H9 (cell line): ENCODE results near the gene DENND1A. TPM values are rescaled to one million over a fixed set of nuclear protein-coding genes. Genes with fewer than 3 reads are reported as not detected.

ENCODE experiments used
- DNase-seq: peaks from one replicate; pipeline ENCODE4 v3.0.0-alpha.2; 2017
- H2AFZ ChIP-seq: one replicate; pipeline ENCODE4 v1.6.1; 2013; ENCODE audit warnings: mild to moderate bottlenecking, low read length, control low read depth, moderate library complexity
- H2AK5ac ChIP-seq: 2 replicates; pipeline ENCODE4 v1.6.1; 2013; ENCODE audit warnings: low read length, control low read depth, mixed read lengths; ENCODE audit not compliant: insufficient read length
- H2BK120ac ChIP-seq: one replicate; pipeline ENCODE4 v1.6.1; 2013; ENCODE audit warnings: low read depth, mild to moderate bottlenecking, low read length, control low read depth, inconsistent platforms; ENCODE audit not compliant: poor library complexity, severe bottlenecking
- H2BK12ac ChIP-seq: 2 replicates; pipeline ENCODE4 v1.6.1; 2013; ENCODE audit warnings: low read length, control low read depth, mixed read lengths, low read depth; ENCODE audit not compliant: insufficient read length
- H2BK15ac ChIP-seq: 2 replicates; pipeline ENCODE4 v1.6.1; 2013; ENCODE audit warnings: low read depth, low read length, control low read depth
- H2BK20ac ChIP-seq: one replicate; pipeline ENCODE4 v1.6.1; 2013; ENCODE audit warnings: low read depth, mild to moderate bottlenecking, low read length, control low read depth, inconsistent platforms; ENCODE audit not compliant: poor library complexity, severe bottlenecking
- H2BK5ac ChIP-seq: 2 replicates; pipeline ENCODE4 v1.6.1; 2013; ENCODE audit warnings: low read length, control low read depth, mixed read lengths; ENCODE audit not compliant: insufficient read length
- H3K14ac ChIP-seq: 2 replicates; pipeline ENCODE4 v1.6.1; 2013; ENCODE audit warnings: low read length, control low read depth; ENCODE audit not compliant: insufficient read depth
- H3K18ac ChIP-seq: 2 replicates; pipeline ENCODE4 v1.6.1; 2013; ENCODE audit warnings: low read depth, mild to moderate bottlenecking, mixed read lengths, low read length, control low read depth; ENCODE audit not compliant: insufficient read length
- H3K23ac ChIP-seq: 2 replicates; pipeline ENCODE4 v1.6.1; 2013; ENCODE audit warnings: low read length, control low read depth, mixed read lengths, low read depth; ENCODE audit not compliant: insufficient read length
- H3K23me2 ChIP-seq: 2 replicates; pipeline ENCODE4 v1.6.1; 2013; ENCODE audit warnings: low read depth, mild to moderate bottlenecking, mixed read lengths, low read length, control low read depth; ENCODE audit not compliant: insufficient read length, poor library complexity, severe bottlenecking
- H3K27ac ChIP-seq: 2 replicates; pipeline ENCODE4 v1.5.1; 2013; ENCODE audit warnings: low read length, control low read depth, mixed read lengths, low read depth; ENCODE audit not compliant: insufficient read length
- H3K27me3 ChIP-seq: 2 replicates; pipeline ENCODE4 v1.6.1; 2013; ENCODE audit warnings: low read length, control low read depth, inconsistent platforms; ENCODE audit not compliant: insufficient read depth
- H3K4ac ChIP-seq: 2 replicates; pipeline ENCODE4 v1.6.1; 2013; ENCODE audit warnings: low read depth, mild to moderate bottlenecking, control low read depth, inconsistent platforms, low read length, moderate library complexity
- H3K4me1 ChIP-seq: 2 replicates; pipeline ENCODE4 v1.6.1; 2013; ENCODE audit warnings: low read length, control low read depth, inconsistent platforms; ENCODE audit not compliant: insufficient read depth
- H3K4me2 ChIP-seq: 2 replicates; pipeline ENCODE4 v1.6.1; 2013; ENCODE audit warnings: low read length, control low read depth, mixed read lengths; ENCODE audit not compliant: insufficient read length, insufficient read depth
- H3K56ac ChIP-seq: 2 replicates; pipeline ENCODE4 v1.6.1; 2013; ENCODE audit warnings: low read depth, mild to moderate bottlenecking, mixed read lengths, low read length, control low read depth; ENCODE audit not compliant: insufficient read length
- H3K79me1 ChIP-seq: 2 replicates; pipeline ENCODE4 v1.6.1; 2013; ENCODE audit warnings: low read depth, mild to moderate bottlenecking, moderate library complexity, low read length, control low read depth, inconsistent platforms; ENCODE audit not compliant: insufficient read depth, poor library complexity, severe bottlenecking
- H3K79me2 ChIP-seq: 2 replicates; pipeline ENCODE4 v1.6.1; 2013; ENCODE audit warnings: low read length, control low read depth, inconsistent platforms; ENCODE audit not compliant: insufficient read depth
- H3K9ac ChIP-seq: 2 replicates; pipeline ENCODE4 v1.6.1; 2013; ENCODE audit warnings: low read length, control low read depth, mixed read lengths; ENCODE audit not compliant: insufficient read length; ENCODE audit errors: extremely low read depth
- H3K9me3 ChIP-seq: one replicate; pipeline ENCODE4 v1.6.1; 2013; ENCODE audit warnings: low read depth, low read length, inconsistent platforms; ENCODE audit not compliant: control insufficient read depth
- H3T11ph ChIP-seq: one replicate; pipeline ENCODE4 v1.6.1; 2013; ENCODE audit warnings: mild to moderate bottlenecking, low read length, control low read depth, inconsistent platforms
- H4K20me1 ChIP-seq: one replicate; pipeline ENCODE4 v1.6.1; 2013; ENCODE audit not compliant: control insufficient read depth, insufficient read length, insufficient read depth
- H4K5ac ChIP-seq: 2 replicates; pipeline ENCODE4 v1.6.1; 2013; ENCODE audit warnings: low read depth, mild to moderate bottlenecking, mixed read lengths, low read length, control low read depth; ENCODE audit not compliant: insufficient read length
- H4K8ac ChIP-seq: replicated peaks from 2 replicates; pipeline ENCODE4 v1.6.1; 2013; ENCODE audit warnings: low read length, control low read depth, mixed read lengths, low read depth; ENCODE audit not compliant: insufficient read length
- H4K91ac ChIP-seq: 2 replicates; pipeline ENCODE4 v1.6.1; 2013; ENCODE audit warnings: low read depth, mild to moderate bottlenecking, moderate library complexity, mixed read lengths, low read length, control low read depth; ENCODE audit not compliant: insufficient read length
- H3K27ac Mint-ChIP-seq, 3 experiments: 2 replicates in 2 of 3; 3 replicates in 1 of 3; pipeline ENCODE4 v1.8.0; 2020 to 2021; ENCODE audit warnings: mixed read lengths in 3 of 3, mild to moderate bottlenecking in 1 of 3, moderate library complexity in 1 of 3
- H3K27me3 Mint-ChIP-seq: 2 replicates; pipeline ENCODE4 v1.8.0; 2021; ENCODE audit warnings: low read depth, mild to moderate bottlenecking, moderate library complexity, mixed read lengths
- H3K36me3 Mint-ChIP-seq, 3 experiments: 2 replicates in 2 of 3; 3 replicates in 1 of 3; pipeline ENCODE4 v1.8.0; 2020 to 2021; ENCODE audit warnings: low read depth in 3 of 3, mixed read lengths in 3 of 3; ENCODE audit not compliant: insufficient read depth in 1 of 3
- H3K4me1 Mint-ChIP-seq, 2 experiments: 2 replicates each; pipeline ENCODE4 v1.8.0; 2020; ENCODE audit warnings: mixed read lengths in 2 of 2
- H3K4me3 Mint-ChIP-seq, 2 experiments: 2 replicates in 1 of 2; 3 replicates in 1 of 2; pipeline ENCODE4 v1.8.0; 2020 to 2021; ENCODE audit warnings: mild to moderate bottlenecking in 2 of 2, mixed read lengths in 2 of 2, moderate library complexity in 1 of 2
- H3K9me3 Mint-ChIP-seq, 2 experiments: 2 replicates in 1 of 2; 3 replicates in 1 of 2; pipeline ENCODE4 v1.8.0; 2020; ENCODE audit warnings: mild to moderate bottlenecking in 2 of 2, mixed read lengths in 2 of 2, moderate library complexity in 1 of 2
- CTCF ChIP-seq: fragments of 200-600 bp; sonication (generic); conservative IDR thresholded peaks from 3 replicates; pipeline ENCODE4 v1.8.0; 2021; ENCODE audit warnings: antibody characterized with exemption, mild to moderate bottlenecking
- WGBS: extraction: QIAGEN DNeasy Blood & Tissue Kit; methylation state at CpG from one replicate; pipeline ENCODE4 v1.1.7; 2013; ENCODE audit warnings: missing lambda C conversion rate, low lambda C conversion rate, mixed read lengths; ENCODE audit not compliant: insufficient read length; ENCODE audit errors: extremely low coverage; 5-methylcytosine and 5-hydroxymethylcytosine counted together
- total RNA-seq: library from RNA; stranded (reverse); gene quantifications from 2 replicates; pipeline ENCODE4 v1.2.1, GENCODE V29; 2021

Gene DENND1A
- total RNA-seq, 1 experiment from 2014 or later, result 20.4 TPM

DNA sequence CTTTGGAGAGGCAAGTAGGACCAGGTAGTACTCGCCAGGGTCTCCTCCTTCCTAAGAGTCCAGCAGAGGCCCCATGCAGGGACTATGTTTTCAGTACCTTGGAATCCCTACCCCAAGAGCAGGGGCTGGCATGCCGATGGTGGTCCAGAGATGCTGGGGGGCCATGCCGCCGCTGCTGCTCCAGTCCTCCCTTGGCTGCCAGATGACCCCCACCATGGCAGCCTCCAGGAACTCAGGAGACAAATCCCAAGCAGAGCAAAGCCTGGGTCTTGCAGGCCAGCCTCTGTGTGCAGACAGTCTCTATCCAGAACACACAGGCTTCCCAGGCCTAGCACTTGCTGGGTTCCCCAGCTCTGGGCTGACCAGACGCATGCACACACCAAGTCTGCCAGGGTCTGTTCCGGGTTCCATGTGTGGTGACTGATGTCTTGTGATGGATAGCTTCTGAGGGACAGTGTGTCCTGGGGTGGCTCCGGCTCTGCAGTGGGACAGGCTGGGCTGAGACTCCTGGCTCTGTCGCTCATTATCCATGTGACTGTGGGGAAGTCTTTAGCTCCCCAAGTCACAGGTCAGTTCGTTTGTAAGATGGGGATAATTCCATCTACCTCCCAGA is 446.6 kb downstream of the DENND1A start:
- Histone ChIP-seq H3K23ac (no peak overlapping the region), H3K14ac (no peak overlapping the region), H2BK15ac (no peak overlapping the region), H4K8ac (no peak overlapping the region), H3K79me1 (no peaks in the 10 kb centered on the region), H3K9me3 (no peaks in the 10 kb centered on the region), H3K4me2 (no peak overlapping the region), H3K79me2 (no peaks in the 10 kb centered on the region), H4K5ac (no peak overlapping the region), H3K27ac (no peak overlapping the region), H2BK120ac (no peak overlapping the region), H2BK20ac (no peak overlapping the region), H3K9ac (no peak overlapping the region), H3T11ph (no peak overlapping the region), H2AFZ (no peak overlapping the region), H3K18ac (no peak overlapping the region), H3K4ac (no peak overlapping the region), H3K27me3 (no peaks in the 10 kb centered on the region; the same call in 1 of the 2 replicates), H4K91ac (no peak overlapping the region), H3K23me2 (no peaks in the 10 kb centered on the region), H4K20me1 (no peaks in the 10 kb centered on the region), H2AK5ac (no peak overlapping the region), H3K56ac (no peak overlapping the region), H2BK5ac (no peak overlapping the region), H3K4me1 (peaks cover 11% of the 10 kb centered on the region; the same call in 1 of the 2 replicates), H2BK12ac (no peak overlapping the region)
- no peaks in the 10 kb centered on the region; a peak in 2 of 7 replicates for H3K36me3 Mint-ChIP-seq
- peak overlapping the region in 1 of 3 experiments; percentile 91; a peak in 2 of 7 replicates for H3K27ac Mint-ChIP-seq
- no peaks in the 10 kb centered on the region for H3K9me3 Mint-ChIP-seq
- DNase-seq, result no peak
- WGBS, result no CpG with 5 or more reads among the region's 9 CpGs
- TF ChIP-seq CTCF, result no peak
- peaks cover 29% of the 10 kb centered on the region for H3K27me3 Mint-ChIP-seq
- peaks cover 58 to 61% of the 10 kb centered on the region in 2 experiments for H3K4me1 Mint-ChIP-seq
- H3K4me3 Mint-ChIP-seq, result no peak overlapping the region
